GM12891 (cell line): ENCODE data around the gene ACYP2.

Experiments used
- POLR2A ChIP-seq: IDR thresholded peaks from 2 replicates; pipeline ENCODE4 v1.6.1; 2011; ENCODE audit warnings: low read depth, low read length, control low read depth
- POLR2AphosphoS5 ChIP-seq: IDR thresholded peaks from 2 replicates; pipeline ENCODE4 v1.6.1; 2011; ENCODE audit warnings: low read depth, low read length, control low read depth
- SPI1 ChIP-seq: IDR thresholded peaks from 2 replicates; pipeline ENCODE4 v1.6.1; 2011; ENCODE audit warnings: low read depth, low read length, control low read depth
- TAF1 ChIP-seq: IDR thresholded peaks from 2 replicates; pipeline ENCODE4 v1.6.1; 2011; ENCODE audit warnings: low read depth, low read length, control low read depth

- TF ChIP-seq POLR2AphosphoS5 (no peak), POLR2A (no peak), TAF1 (no peak), SPI1 (no peak)
Measured at GRCh38 chr2:54196646-54197045, 81.2 kb downstream of the ACYP2 start.
